ENCODE data around the gene SDHC.
A peak's percentile ranks its signal among the peaks of the same experiment; 100 is the strongest.

SDHC gene

DNA sequence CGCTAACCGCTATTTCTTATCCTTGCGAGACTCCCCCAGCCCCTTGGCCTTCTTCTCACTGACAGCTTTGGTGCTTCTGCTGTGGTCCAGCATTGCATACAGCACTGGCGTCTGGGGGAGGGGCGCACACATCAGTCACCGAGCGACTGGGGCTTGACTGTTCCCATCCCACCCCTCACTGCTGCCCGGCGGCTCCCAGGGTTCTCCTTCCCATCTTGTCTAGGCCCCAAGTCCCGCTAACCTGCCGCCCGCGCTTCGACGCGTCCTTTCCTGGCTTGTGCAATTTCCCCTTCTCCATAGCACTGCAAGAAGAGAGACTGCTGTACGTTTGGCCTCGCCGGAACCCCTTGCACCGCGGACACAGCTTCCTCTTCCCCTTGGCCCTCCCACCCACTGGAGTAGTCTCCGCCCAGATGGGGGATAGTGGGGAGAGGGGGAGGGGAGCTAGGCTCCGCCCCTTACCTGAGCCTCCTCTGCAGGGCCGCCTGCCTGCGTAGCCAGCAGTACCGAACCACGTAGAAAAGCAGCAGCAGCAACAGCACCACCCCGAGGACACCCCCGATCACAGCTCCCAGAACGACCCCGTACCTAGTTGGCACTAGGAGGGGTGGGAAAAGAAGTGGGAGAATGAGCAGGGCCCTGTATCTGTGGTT is 8.2 kb upstream of the SDHC start:
- no peak for TF ChIP-seq EGR2 (tag by site-specific recombination; IDR thresholded peaks at IDR 0.05; ENCODE audit: low read depth)
- peaks cover 6% of the 10 kb centered on the region for H3K4me1 ChIP-seq (ENCODE audit: control insufficient read depth, insufficient read depth, low read length)
- H3K27ac ChIP-seq (ENCODE audit: extremely low read depth, low read depth, low read length), result no peak overlapping the region
- CTCF ChIA-PET, result interaction anchor here (0.5 to 1.8 kb wide), 7 partner anchors 16 to 114 kb away, joined by 3 to 9 read pairs (median 4); partner anchors contain the start of gene TOMM40L
- H3K4me3 ChIP-seq (ENCODE audit: low read depth, low read length), result peak overlapping the region; percentile 54
- no peaks in the 10 kb centered on the region for H3K9me3 ChIP-seq (ENCODE audit: control insufficient read depth, insufficient read depth, low read depth, low read length)
- H3K36me3 ChIP-seq (ENCODE audit: control insufficient read depth in 2 of 2, insufficient read depth in 1 of 2, low read length in 2 of 2), result no peaks in the 10 kb centered on the region
- POLR2A ChIA-PET, result interaction anchor here (0.6 to 1.5 kb wide), 7 partner anchors 8 to 316 kb away, joined by 3 to 6 read pairs (median 4); partner anchors contain the start of genes SDHC and TOMM40L

GRCh38 chr1:161307230-161307768 is 6.9 kb upstream of the SDHC start:
- Histone ChIP-seq H3K36me3 (ENCODE audit: control insufficient read depth in 2 of 2, insufficient read depth in 1 of 2, low read length in 2 of 2) (no peaks in the 10 kb centered on the region), H3K4me3 (ENCODE audit: low read depth, low read length) (no peak overlapping the region), H3K4me1 (ENCODE audit: control insufficient read depth, insufficient read depth, low read length) (peaks cover 6% of the 10 kb centered on the region), H3K27ac (ENCODE audit: extremely low read depth, low read depth, low read length) (no peak overlapping the region), H3K9me3 (ENCODE audit: control insufficient read depth, insufficient read depth, low read depth, low read length) (no peaks in the 10 kb centered on the region)
- CTCF ChIA-PET, result interaction anchor here (1.5 to 1.8 kb wide), 2 partner anchors 75 to 81 kb away, joined by 4 to 9 read pairs; partner anchors contain the start of gene TOMM40L
- TF ChIP-seq ZBTB1 (tag by site-specific recombination; IDR thresholded peaks at IDR 0.05), result no peak
- peak; percentile 35; the same call in 1 of the 2 replicates for TF ChIP-seq HIC1 (tag by site-specific recombination; IDR thresholded peaks at IDR 0.05)
- POLR2A ChIA-PET, result interaction anchor here (0.6 kb wide), 1 partner anchor 161 kb away, joined by 3 read pairs; no protein-coding TSS in a partner anchor

- TF ChIP-seq ZNF596 (tag by site-specific recombination; IDR thresholded peaks at IDR 0.05), result no peak
- TF ChIP-seq ZNF561 (tag by site-specific recombination; IDR thresholded peaks at IDR 0.05; ENCODE audit: borderline replicate concordance), result no peak
- no peak for TF ChIP-seq AEBP2 (tag by site-specific recombination; IDR thresholded peaks at IDR 0.05; ENCODE audit: borderline replicate concordance)
- no peak for TF ChIP-seq ZNF548 (tag by site-specific recombination; IDR thresholded peaks at IDR 0.05)
- TF ChIP-seq ZNF341 (tag by site-specific recombination; IDR thresholded peaks at IDR 0.05; ENCODE audit: low read depth), result no peak
- TF ChIP-seq FEZF1 (tag by site-specific recombination; IDR thresholded peaks at IDR 0.05), result no peak
- TF ChIP-seq MEIS1 (CRISPR knock-in tag; IDR thresholded peaks at IDR 0.05; ENCODE audit: borderline replicate concordance), result no peak
- TF ChIP-seq ZNF239 (tag by site-specific recombination; IDR thresholded peaks at IDR 0.05), result no peak
- no peak for TF ChIP-seq ZSCAN16 (tag by site-specific recombination; IDR thresholded peaks at IDR 0.05)
- Histone ChIP-seq H3K4me1 (ENCODE audit: control insufficient read depth, insufficient read depth, low read length) (peaks cover 6% of the 10 kb centered on the region), H3K4me3 (ENCODE audit: low read depth, low read length) (no peak overlapping the region), H3K9me3 (ENCODE audit: control insufficient read depth, insufficient read depth, low read depth, low read length) (no peaks in the 10 kb centered on the region), H3K36me3 (ENCODE audit: control insufficient read depth in 2 of 2, insufficient read depth in 1 of 2, low read length in 2 of 2) (no peaks in the 10 kb centered on the region), H3K27ac (ENCODE audit: extremely low read depth, low read depth, low read length) (no peak overlapping the region)
- CTCF ChIA-PET, result interaction anchor here (0.6 to 1.5 kb wide), 4 partner anchors 17 to 632 kb away, joined by 3 to 4 read pairs (median 4); partner anchors contain the start of gene TOMM40L
- POLR2A ChIA-PET, result no interaction called here
Observed at GRCh38 chr1:161307892-161308638, 6.1 kb upstream of the SDHC start.
